HG03457 (cell line): Measurements from ENCODE around the gene FAP.
A peak's percentile ranks its signal among the peaks of the same experiment; 100 is the strongest.

Source experiments
- ATAC-seq: cut with Tn5 transposase; IDR thresholded peaks from one replicate; pipeline ENCODE4 v1.9.1; 2021; ENCODE audit warnings: moderate number of reproducible peaks; ENCODE audit not compliant: unreplicated experiment

Gene FAP

DNA sequence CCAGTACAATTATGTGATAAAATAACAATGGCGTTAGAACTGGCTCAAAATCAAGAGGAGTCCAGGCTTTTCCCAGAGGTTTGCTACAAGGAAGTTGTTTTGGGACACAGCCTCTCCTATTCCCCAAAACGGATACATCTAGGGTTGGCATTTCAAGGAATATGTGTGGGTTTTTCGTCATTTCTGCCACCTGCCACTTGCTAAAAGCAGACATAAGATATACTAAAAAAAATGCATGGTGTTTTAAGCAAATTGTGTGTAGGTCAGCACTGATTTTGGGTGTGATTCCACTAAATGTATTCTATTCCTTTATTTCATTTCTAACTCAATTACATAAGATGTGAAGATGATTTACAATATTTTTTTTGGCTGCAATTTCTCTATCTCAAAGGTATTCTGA, 54.8 kb downstream of the FAP start:
- ATAC-seq: no peak

DNA sequence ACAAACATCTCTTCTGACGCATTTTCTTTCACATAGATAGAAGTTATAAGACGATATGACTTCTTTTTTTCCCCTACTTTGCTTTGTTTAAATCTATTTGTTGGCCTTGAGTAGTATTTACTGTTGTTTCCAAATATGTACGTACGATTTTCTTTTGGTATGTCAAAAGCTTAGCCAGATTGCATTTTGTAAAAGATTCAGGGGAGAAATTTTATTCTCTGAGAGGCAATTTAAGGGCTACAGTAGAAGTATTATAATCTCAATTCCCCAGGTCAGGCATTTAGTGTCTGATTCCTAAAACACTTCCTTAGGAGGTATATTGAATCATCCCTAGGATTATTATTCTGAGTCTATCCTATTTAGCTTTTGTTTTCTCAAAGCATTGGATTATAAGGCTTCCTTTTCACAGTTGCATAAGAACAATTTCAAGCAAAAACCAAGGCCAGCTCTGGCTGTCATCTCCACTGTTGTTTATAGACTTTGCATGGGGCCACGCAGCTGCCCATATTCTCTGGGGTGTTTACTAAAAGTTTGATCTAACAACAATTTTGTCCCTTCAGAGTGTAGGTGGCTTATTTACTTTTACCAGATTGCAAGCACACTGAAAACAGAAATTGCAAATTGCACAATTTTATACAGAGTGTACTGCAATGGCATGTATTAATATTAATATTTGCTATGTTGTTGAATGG, 57.6 kb downstream of the FAP start:
- no peak for ATAC-seq

DNA sequence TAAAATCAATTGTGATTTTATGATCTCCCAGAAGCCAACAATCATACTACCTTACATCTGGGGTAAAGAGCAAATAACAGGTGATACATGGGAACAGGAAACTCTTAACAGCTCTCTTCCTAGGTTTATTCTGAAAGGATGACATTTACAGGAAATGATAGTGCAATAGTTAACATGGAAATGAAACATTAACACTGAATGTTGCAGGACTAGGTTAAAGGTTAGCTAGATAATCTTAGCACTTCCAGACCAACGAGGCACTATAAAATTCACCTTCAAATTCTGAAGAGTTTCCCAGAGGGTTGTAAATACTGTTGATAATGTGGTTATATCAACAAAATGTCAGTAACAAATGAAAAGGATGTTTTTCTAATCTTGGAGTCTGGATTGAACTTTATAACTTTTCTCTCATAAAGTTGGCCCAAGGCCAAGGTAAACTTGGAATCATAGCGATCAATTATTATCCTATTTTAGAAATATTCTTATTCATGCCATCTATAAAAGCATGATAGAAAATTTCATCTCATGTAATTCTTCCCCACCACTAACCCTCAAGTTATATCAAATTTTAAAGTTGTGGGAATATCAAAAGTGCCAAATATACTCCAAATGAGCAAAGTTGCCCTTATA, 58.3 kb downstream of the FAP start:
- no peak for ATAC-seq

DNA sequence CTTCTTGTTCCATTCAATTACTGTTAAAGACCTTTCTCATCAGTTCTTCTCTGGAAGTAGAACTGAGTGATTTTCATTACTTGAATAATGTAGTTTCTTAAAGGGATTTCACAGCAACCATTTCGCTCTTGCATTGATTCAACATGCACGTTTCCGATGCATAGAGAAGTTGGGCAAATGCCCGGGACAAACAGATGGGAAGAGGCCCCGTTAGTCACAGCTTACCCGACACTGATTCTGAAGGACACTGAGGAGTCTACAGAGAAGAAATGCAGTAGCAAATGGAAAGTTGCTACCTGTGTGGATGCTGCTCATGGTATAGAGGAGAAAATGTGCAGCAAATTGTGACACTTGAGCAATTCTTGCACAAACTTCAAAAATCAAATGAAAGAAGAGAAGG, 58.9 kb downstream of the FAP start:
- no peak for ATAC-seq

DNA sequence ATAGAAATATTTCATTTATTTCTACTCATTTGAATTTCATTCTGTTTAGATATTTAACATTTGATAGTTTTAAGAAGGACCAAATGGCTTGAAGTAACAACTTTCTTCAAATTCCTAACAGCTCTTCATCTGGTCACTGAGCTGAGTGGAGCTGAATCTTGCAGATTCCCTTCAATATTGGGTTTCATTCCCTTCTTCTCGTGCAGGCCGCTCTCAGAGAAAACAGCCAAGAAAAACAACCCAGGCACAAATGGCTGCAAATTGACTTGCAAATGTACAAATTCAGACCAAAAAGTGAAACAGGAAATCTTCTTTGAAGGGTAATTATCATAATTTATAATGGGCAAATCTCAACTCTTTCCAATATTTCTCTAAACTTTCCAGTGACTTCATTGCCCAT, 60.9 kb downstream of the FAP start:
- ATAC-seq: no peak

DNA sequence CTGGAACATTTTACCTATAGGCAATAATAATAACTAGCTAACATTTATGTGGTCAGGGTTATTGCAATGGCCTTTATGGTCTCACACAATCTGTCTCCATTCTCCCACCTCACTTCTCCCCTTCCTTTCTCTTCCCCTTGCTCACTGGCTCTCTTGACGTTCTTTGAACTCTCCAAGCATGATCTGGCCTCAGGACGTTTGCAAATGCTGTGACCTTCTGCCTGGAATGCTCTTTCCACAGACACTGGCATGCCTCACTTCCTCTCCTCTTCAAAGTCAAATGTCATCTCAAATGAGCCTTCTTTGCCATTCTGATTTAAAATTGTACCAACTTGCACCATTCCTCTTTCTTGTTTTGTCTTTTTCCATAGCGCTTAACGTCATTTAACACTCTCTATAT, 65.9 kb downstream of the FAP start:
- no peak for ATAC-seq

DNA sequence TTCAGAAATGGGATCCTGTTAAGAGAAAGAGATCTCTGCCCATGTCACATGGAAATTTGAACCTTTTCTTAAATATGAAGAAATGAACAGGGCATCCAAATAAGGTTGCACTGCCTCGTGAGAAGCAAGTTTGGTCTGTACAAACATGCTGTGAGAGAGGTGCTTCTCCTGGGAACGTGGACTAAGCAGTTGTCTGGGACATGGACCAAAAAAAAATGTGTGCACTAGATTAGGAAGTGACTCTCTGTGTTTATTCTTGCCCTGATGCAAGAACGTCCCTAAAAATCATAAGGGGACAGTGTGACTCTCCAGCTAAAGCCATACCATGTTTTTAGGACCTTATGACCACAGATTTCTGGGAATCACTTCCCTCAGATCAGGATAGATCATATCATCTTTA, 67.5 kb downstream of the FAP start:
- no peak for ATAC-seq

DNA sequence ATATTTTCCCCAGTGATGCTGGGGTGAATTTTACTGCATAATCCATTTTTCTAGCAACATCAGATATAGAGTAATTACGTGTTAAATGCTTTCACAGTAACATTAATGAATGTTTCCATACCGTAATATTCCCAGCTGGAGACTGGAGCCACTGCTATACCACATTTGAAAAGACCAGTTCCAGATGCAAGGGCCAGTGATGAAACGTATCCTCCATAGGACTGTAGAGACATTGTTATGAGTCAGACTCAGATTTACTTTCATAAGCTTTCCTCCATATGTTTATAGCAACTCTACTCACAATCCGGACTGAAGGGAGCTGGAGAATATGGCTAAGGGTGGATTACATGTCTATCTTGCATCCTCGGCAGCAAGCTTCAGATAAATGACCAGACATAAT, 68.5 kb downstream of the FAP start:
- no peak for ATAC-seq

DNA sequence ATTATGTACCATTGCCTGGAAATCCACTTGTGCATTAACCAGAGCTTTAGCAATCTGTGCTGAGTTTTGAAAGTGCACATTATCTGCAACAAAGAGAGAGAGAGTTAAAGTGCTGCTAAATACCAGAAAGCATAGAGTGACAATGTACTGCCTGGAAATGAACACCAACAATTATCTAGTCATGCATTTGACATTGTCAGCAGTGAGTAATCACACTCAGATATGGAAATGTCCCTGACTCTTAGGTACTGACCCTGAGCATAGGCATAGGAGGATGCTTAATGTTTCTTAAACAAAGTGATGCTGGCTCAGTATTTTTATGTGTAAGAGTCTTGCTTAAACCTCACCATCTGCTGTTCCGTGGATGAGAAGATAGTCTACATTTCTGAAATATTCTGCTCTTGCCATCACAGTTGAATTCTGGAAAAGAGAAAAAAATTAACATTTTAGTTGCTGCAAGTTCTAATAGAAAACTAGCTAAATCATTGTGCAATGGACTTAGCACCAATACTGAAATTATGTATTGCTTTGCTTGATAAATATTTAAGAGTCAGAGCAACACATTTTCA, 70.4 kb downstream of the FAP start:
- ATAC-seq: no peak

DNA sequence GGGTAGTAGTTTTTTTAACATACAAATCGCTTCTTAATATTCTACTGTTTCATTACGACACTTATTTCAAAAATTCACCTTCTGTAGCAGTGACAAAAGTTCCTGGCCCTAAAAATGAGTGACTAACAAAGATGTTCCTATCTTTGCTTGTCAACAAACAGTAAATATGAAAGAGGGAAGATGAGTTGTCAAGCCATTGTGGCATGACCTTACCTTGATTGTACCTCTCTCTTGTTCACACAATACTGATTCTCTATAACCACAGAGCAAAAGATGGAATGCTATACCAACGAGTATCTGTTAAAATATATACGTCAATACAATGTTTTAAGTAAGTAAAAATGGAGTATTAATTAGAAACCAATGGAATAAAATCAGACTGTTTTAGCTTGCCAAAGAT, 76.5 kb downstream of the FAP start:
- ATAC-seq: no peak

DNA sequence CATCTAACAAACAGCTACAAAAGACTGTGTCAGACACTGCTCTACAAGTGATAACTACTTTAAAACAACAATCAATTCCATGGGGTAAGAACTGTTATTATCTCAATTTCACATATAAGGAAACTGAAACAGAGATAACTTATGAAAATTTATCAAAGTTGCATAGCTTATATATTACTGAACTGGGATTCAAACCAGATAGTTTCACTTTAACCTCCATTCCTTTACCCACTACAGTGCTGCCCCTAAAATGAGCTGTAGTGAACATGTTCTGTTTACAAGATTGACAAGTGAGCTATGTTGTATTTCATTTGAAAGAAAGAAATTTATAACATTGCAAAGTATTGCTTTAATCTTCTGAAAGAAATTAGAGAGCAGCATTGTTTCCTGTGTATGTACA, 77.1 kb downstream of the FAP start:
- ATAC-seq: no peak

DNA sequence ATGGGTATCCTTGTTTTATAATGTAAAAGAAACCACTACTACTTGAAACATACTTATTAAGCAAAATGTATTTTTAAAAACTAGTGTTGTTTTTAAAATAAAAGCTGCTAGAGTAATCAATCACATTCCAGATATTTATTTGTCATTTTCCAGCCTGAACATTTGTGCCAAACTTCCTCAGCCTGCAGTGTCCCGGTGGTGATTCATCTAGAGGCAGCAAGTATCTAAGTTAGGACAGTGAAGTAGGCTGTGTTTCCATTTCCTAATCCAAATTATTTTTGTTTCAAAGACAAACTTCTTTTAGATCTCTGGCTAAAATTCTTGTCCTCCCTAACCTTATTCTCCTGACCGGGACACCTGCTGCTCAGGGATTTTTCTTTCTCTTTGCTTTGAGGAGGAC, 78.4 kb downstream of the FAP start:
- ATAC-seq: no peak

DNA sequence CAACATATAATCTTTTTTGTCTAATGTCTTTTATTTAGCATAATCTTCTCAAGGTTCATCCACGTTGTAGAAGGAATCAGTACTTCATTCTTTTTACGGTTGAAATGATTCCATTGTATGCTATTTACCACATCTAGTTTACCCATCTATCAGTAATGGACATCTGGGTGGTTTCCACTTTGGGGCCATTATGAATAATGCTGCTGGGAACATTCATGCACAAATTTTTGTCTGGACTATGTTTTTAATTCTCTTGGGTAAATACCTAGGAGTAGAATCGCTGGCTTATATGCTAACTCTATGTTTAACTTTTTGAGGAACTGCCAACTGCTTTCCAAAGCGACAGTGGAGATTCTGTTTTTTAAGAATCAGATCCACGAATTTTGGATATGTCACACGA, 83.8 kb downstream of the FAP start:
- ATAC-seq: no peak

DNA sequence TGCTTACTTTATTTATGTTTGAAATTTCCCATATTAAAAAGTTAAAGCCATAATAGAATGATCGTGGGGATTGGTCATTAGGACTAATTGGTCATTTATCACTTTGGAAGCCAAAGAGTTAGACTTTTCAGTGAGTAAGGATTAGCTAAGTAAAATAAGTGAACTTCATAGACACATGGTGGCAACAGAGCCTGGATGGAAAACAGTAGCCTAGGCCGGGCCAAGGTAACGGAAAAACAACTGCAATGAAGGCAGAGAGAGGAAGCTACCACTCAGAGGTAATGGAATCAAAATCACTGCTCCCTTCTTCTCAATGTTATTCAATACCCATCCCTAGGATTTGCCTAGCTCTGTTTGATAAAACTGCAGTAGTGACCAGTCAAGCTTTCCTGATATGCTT, 87.1 kb downstream of the FAP start:
- ATAC-seq: no peak

DNA sequence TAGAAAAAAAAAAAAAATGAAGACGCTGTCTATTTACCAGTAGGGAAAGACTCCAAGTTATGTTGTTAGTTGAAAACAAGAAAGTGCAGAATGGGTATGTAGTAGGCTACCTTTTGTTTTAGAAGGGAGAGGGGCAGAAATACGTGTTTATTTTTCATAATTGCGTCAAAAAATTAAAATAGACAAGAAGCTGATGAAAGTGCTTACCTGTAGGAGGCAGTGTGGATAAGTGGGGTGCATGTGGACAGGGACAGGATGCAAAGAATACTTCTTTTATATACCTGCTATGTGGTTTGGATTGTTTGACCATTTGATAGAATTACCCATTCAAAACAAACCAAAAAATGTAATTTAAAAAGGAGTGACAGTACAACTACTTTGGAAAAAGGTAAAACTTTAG, 88.2 kb downstream of the FAP start:
- no peak for ATAC-seq

DNA sequence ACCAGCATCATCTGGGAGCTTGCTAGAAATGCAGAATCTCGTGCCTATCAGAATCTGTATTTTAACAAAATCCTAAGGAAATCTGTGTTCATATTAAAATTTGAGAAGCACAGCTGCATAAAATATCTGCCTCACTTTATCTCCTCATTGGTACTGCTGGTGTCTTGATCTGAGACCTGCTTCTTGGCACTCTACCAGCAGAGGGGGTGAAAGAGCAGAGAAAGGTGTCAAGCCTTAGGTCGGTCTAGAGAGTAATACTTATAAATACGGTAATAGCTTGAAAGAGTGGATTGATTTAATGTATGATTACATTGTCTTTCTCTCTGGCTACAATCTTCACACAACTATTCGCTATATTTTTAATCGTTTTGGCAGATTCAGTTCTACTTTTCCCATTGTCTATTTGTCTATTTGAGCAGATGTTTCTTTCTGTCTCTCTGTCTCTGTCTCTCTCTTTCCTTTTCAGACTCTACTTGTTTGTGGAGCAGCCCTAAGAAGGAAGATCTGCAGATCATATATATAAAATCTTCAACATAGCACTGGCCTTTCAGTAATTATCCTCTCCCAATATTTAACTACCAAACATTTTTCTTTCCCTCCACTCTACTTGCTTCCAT, 89.5 kb downstream of the FAP start:
- peak; percentile 95 for ATAC-seq

DNA sequence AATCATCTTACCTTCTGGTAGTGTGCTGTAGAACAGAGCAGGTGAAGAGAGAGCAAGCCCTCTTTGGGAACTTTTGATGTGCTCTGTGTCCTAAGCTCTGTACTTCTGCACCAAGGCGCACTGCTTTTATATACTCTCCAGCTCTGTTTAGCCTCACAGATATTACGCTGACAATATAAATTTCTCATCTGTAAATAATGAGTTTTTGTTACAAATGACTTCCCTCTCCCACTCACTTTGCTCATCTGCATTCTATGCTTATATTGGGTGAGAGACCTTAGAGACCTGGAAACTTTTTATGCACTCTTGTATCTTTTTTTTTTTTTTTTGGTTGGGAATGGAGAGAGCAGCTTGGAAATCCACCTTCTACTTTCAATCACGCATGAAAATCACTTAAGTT, 91.1 kb downstream of the FAP start, which contains the start of gene GCG:
GCG (minus strand) TSS at position 101 of the 400 bp plus-strand sequence. CDS start 3,069 bp downstream, outside the sequence.
- no peak for ATAC-seq

DNA sequence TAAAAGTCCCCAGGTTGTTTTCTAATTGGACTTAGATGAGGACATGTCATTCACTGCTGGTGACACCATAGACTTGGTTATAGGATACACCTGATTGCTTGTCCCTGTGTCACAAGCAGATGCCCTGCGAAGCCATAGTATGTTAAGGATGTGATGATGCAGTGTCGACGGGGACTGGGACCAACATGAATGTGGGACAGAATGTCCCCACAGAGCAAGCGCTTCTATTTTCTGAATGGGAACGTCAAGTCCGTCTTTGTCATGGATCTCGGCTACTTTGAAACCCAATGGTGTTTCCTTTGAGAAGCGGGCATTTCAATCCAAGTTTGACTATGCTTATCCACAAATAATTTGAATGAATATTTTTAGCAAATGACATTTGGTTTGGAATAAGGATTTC, 93.3 kb downstream of the FAP start:
- no peak for ATAC-seq

DNA sequence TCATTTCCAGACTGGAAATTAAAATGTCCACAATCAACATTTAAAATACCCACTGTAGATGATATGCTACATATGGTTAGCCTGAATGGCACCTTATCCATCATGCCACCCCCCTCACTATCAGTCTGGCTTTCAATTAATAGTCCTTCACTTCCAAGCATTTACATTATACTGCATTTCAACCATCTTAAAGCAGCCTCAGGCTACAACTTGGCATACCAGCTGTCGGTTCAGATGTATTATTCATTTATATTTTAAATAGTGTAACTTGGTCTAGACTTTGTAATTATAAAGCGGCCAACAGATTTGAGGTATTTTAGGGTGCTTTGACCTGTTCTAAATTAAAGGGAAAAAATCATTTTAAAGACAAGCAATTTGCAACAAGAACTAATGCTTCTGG, 93.8 kb downstream of the FAP start:
- no peak for ATAC-seq

DNA sequence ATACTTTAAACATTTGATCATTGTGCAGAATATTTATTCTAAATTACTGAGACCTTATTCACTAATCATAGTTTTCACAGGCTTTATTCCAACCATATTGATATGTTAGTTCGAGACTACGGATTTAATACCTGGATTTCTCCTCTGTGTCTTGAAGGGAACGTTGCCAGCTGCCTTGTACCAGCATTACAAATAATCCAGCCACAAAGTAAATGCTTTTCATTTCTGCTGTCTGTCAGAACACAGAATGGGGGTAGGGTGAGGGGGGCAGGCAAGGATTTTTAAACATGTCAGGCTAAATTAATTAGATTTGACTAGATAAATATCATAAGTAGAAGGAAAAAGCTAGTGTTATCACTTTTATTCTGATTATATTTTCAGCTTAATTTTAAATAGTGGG, 94.3 kb downstream of the FAP start:
- ATAC-seq: no peak

DNA sequence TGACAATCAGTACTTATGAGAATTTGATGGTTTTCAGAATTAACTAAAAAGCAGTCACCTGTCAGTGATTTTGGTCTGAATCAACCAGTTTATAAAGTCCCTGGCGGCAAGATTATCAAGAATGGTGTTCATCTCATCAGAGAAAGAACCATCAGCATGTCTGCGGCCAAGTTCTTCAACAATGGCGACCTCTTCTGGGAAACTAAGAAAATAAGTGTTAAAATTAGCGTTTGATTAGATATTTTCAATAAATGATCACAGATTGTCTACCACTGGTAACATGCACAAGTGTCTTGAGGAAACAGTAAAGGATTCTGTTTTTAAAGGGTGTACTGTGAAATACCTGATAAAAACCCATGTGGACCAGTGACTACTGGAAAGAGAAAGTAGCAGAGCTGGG, 99.3 kb downstream of the FAP start:
- ATAC-seq: no peak

DNA sequence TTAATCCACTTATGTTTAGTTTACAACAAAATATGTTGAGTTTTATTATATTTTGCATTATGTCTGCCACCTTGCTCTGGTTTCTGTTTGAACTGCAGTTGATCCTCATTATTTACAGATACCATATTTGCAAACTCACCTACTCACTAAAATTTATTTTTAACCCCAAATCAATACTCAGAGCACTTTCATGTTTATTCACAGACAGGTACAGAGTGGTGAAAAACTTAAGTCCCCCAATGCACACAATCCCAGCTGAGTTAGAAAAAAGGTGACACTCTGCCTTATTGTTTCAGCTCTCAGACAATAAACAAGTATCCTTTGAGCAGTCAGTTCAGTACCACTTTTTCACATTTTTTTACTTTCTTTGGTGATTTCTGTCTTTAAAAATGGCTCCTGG, 104.9 kb downstream of the FAP start:
- ATAC-seq: no peak
